Suprapubic skin (tissue), 3 donors: ENCODE data around the gene ICA1.
"Not testable (repeated sequence)": the region's sequence is repeated elsewhere in the genome, so short reads cannot be mapped to it uniquely, and the experiment has no call there.

Experiments
- CTCF ChIP-seq, 2 donors: fragments of 200-600 bp in 1 of 2; fragments of 450-650 bp in 1 of 2; sonication (generic) in 1 of 2; IDR thresholded peaks; one replicate each; pipeline ENCODE4 v1.5.1; 2016 to 2019; ENCODE audit warnings: antibody characterized with exemption in 2 of 2, mild to moderate bottlenecking in 1 of 2, moderate library complexity in 1 of 2
- POLR2AphosphoS5 ChIP-seq, 3 donors: sonication (generic); formaldehyde crosslinking; IDR thresholded peaks; one replicate each; pipeline ENCODE4 v1.6.1; 2017; ENCODE audit warnings: antibody characterized with exemption in 3 of 3

GRCh38 chr7:8239702-8240362, 22.1 kb downstream of the ICA1 start:
- TF ChIP-seq POLR2AphosphoS5, CTCF (IDR thresholded peaks at IDR 0.05): not testable (repeated sequence)
